Measurements from ENCODE around the gene KIF12.
"Not testable (repeated sequence)": the region's sequence is repeated elsewhere in the genome, so short reads cannot be mapped to it uniquely, and the experiment has no call there.

KIF12 gene

GRCh38 chr9:114130624-114131277, 31.7 kb upstream of the KIF12 start:
- no peak for DNase-seq (ENCODE audit: low spot score in 2 of 2)
- no peak for ATAC-seq (replicated peaks; ENCODE audit: extremely low read depth, poor library complexity, severe bottlenecking)
- Mint-ChIP-seq H3K27ac (ENCODE audit: low read depth) (no peak overlapping the region), H3K27me3 (peaks cover 59% of the 10 kb centered on the region), H3K4me1 (no peaks in the 10 kb centered on the region), H3K36me3 (ENCODE audit: insufficient read depth) (no peaks in the 10 kb centered on the region), H3K9me3 (peaks cover 5% of the 10 kb centered on the region), H3K4me3 (no peak overlapping the region)

GRCh38 chr9:114130141-114130540, 31.0 kb upstream of the KIF12 start:
- H3K36me3 Mint-ChIP-seq (ENCODE audit: insufficient read depth) = no peaks in the 10 kb centered on the region

GRCh38 chr9:114128759-114129158, 29.7 kb upstream of the KIF12 start:
- not testable (repeated sequence) for H3K27ac Mint-ChIP-seq (ENCODE audit: low read depth); H3K4me3 Mint-ChIP-seq; DNase-seq (ENCODE audit: low spot score in 2 of 2); H3K36me3 Mint-ChIP-seq (ENCODE audit: insufficient read depth); H3K4me1 Mint-ChIP-seq; H3K9me3 Mint-ChIP-seq; ATAC-seq (replicated peaks; ENCODE audit: extremely low read depth, poor library complexity, severe bottlenecking)
- peaks cover 54% of the 10 kb centered on the region for H3K27me3 Mint-ChIP-seq

More at GRCh38 chr9:114130141-114130540, 31.0 kb upstream of the KIF12 start:
- no peak overlapping the region for H3K27ac Mint-ChIP-seq (ENCODE audit: low read depth)
- no peak for ATAC-seq (replicated peaks; ENCODE audit: extremely low read depth, poor library complexity, severe bottlenecking)
- peaks cover 59% of the 10 kb centered on the region for H3K27me3 Mint-ChIP-seq
- peaks cover 5% of the 10 kb centered on the region for H3K9me3 Mint-ChIP-seq
- no peak for DNase-seq (ENCODE audit: low spot score in 2 of 2)
- H3K4me3 Mint-ChIP-seq = no peak overlapping the region
- no peaks in the 10 kb centered on the region for H3K4me1 Mint-ChIP-seq

DNA sequence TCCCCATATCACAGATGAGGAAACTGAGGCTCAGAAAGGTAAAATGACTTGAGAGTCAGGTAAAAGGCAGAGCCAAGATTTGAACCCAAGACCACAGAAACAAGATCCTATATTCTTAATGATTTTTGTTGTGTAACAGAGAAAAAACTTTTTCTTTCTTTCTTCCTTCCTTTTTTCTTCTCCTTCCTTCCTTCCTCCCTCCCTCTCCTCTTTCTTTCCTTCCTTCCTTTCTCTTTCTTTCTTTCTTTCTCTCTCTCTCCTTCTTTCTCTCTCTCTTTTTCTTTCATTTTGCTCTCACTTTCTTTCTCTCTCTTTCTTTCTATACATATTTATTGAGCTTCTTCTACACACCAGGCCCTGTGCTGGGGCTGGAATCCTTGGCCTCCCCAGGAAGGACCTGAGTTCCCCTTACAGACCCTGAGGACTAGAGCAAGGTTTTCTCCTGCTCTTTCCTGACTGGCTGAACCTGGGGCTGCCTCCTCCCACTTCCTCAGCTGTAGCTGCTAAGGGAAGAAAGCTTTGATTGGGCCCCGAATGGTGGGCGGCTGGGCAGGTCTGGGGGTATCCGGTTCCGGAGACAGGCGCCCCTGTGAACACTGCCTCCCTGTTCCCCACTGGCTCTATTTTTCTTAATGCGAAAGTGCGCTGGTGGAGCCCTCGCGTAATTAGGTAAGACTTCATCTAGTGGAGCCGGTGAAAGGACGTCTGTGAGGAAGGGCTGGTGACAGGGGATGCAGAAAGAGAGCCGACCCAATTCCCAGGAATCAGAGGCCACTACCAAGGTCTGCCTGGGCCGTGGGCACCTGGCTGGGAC, 27.4 kb upstream of the KIF12 start:
- H3K36me3 Mint-ChIP-seq (ENCODE audit: insufficient read depth) = no peaks in the 10 kb centered on the region
- peaks cover 47% of the 10 kb centered on the region for H3K27me3 Mint-ChIP-seq
- ATAC-seq (replicated peaks; ENCODE audit: extremely low read depth, poor library complexity, severe bottlenecking) = no peak
- H3K4me3 Mint-ChIP-seq = no peak overlapping the region
- H3K27ac Mint-ChIP-seq (ENCODE audit: low read depth) = no peak overlapping the region
- peaks cover 5% of the 10 kb centered on the region for H3K9me3 Mint-ChIP-seq
- H3K4me1 Mint-ChIP-seq = no peaks in the 10 kb centered on the region
- DNase-seq (ENCODE audit: low spot score in 2 of 2) = no peak

DNA sequence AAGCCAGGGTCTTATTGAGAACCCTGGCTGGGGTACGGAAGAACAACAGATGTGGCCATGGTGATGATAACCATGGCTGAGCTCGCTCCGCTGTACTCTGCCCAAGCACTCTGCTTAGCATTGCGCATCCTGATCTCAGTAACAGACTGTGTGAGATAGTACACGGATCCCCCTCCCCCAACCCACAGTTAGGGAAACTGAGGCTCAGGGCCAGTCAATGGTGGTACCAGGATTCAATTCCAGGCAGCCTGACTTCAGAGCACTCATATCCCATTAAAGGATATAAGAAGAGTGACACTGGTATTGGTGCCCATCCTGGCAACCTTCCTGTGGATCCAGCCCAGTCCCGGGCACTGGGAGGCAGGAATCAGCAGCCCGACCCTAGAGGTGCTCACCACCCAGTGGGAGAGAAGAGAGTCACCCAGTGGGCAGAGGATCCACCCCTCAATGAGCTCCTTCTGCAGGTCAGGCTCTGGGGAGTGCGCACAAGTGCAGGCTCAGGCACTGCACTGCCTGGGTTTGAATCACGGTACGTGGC, 26.5 kb upstream of the KIF12 start:
- peaks cover 5% of the 10 kb centered on the region for H3K9me3 Mint-ChIP-seq
- no peaks in the 10 kb centered on the region for H3K4me1 Mint-ChIP-seq
- DNase-seq (ENCODE audit: low spot score in 2 of 2) (no peak), ATAC-seq (replicated peaks; ENCODE audit: extremely low read depth, poor library complexity, severe bottlenecking) (no peak)
- no peaks in the 10 kb centered on the region for H3K36me3 Mint-ChIP-seq (ENCODE audit: insufficient read depth)
- no peak overlapping the region for H3K27ac Mint-ChIP-seq (ENCODE audit: low read depth)
- H3K27me3 Mint-ChIP-seq = peaks cover 39% of the 10 kb centered on the region
- H3K4me3 Mint-ChIP-seq = no peak overlapping the region

GRCh38 chr9:114124666-114125475, 25.8 kb upstream of the KIF12 start:
- Mint-ChIP-seq H3K36me3 (ENCODE audit: insufficient read depth) (no peaks in the 10 kb centered on the region), H3K27ac (ENCODE audit: low read depth) (no peak overlapping the region), H3K27me3 (peaks cover 32% of the 10 kb centered on the region), H3K4me3 (no peak overlapping the region), H3K4me1 (no peaks in the 10 kb centered on the region), H3K9me3 (peaks cover 5% of the 10 kb centered on the region)
- ATAC-seq (replicated peaks; ENCODE audit: extremely low read depth, poor library complexity, severe bottlenecking) (no peak), DNase-seq (ENCODE audit: low spot score in 2 of 2) (no peak)

DNA sequence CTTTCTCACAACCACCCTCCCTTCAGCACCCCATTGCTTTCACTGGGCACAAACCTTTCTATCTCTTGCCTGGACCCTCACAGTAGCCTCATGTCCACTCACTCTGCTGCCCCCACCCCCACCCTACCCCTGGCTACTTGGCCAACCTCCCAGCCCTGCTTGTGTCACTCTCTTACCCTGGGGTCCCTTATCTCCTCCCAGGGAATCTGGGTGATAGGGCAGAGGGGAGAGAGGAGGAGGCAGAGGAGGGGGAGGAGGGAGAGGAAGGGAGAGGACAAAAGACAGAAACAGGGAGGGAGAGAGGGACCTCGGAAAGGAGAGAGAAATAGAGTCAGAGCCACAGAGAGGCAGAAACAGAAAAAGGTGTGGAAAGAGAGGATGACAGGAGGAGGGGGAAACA, 25.0 kb upstream of the KIF12 start:
- no peaks in the 10 kb centered on the region for H3K4me1 Mint-ChIP-seq
- no peak overlapping the region for H3K4me3 Mint-ChIP-seq
- ATAC-seq (replicated peaks; ENCODE audit: extremely low read depth, poor library complexity, severe bottlenecking) (no peak), DNase-seq (ENCODE audit: low spot score in 2 of 2) (no peak)
- H3K27me3 Mint-ChIP-seq = peaks cover 26% of the 10 kb centered on the region
- no peaks in the 10 kb centered on the region for H3K36me3 Mint-ChIP-seq (ENCODE audit: insufficient read depth)
- H3K9me3 Mint-ChIP-seq = peaks cover 5% of the 10 kb centered on the region
- no peak overlapping the region for H3K27ac Mint-ChIP-seq (ENCODE audit: low read depth)

- DNase-seq (ENCODE audit: low spot score in 2 of 2) = no peak
- Mint-ChIP-seq H3K4me3 (no peak overlapping the region), H3K9me3 (peaks cover 5% of the 10 kb centered on the region), H3K27me3 (peaks cover 26% of the 10 kb centered on the region), H3K27ac (ENCODE audit: low read depth) (no peak overlapping the region), H3K4me1 (no peaks in the 10 kb centered on the region), H3K36me3 (ENCODE audit: insufficient read depth) (peaks cover 2% of the 10 kb centered on the region)
- no peak for ATAC-seq (replicated peaks; ENCODE audit: extremely low read depth, poor library complexity, severe bottlenecking)
Measured at GRCh38 chr9:114123031-114123977, 24.2 kb upstream of the KIF12 start.

DNA sequence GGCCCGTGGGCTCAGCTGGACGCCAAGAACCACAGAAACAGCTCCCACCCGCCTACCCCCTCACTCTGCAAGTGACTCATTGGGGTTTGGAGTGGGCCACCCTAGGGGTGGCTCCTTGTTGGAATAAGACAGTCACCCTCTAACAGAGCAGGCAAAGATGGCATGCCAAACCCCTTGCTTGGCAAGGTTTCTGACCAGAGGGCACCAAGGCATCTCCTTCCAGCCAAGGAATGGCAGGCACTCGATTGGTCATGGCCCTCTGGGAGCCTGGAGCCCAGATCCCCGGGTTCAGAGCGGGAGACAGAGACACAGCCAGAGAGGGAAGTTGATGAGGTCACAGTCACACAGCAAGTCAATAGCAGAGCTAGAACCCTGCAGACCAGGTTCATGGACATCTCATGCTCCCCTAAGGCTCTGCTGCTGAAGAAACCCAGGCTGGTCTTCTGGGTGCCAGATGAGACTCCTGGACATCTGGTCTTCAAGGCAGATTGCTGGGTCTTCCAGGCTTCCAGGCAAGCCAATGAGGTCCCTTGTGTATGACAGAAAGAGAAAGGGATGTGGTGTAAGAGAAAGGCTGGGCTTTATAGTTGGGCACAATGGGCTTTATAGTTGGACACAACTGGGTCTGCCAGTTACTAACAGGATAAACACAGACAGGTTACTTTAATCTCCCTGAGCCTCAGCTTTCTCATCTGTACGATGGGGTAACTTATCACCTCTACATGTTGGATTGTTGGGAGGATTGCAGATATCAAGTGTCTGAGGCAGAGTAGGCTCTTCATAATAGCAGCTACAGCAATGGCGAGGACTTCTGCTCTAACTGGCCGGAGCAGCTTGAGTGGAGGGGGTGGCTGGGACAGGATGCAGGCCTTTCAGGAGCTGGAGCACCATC, 23.3 kb upstream of the KIF12 start:
- no peak for ATAC-seq (replicated peaks; ENCODE audit: extremely low read depth, poor library complexity, severe bottlenecking)
- no peak for DNase-seq (ENCODE audit: low spot score in 2 of 2)
- Mint-ChIP-seq H3K9me3 (peaks cover 4% of the 10 kb centered on the region), H3K27ac (ENCODE audit: low read depth) (no peak overlapping the region), H3K4me1 (no peaks in the 10 kb centered on the region), H3K27me3 (peaks cover 26% of the 10 kb centered on the region), H3K36me3 (ENCODE audit: insufficient read depth) (peaks cover 2% of the 10 kb centered on the region), H3K4me3 (no peak overlapping the region)

- no peak for DNase-seq (ENCODE audit: low spot score in 2 of 2)
- H3K36me3 Mint-ChIP-seq (ENCODE audit: insufficient read depth) = peaks cover 2% of the 10 kb centered on the region
- H3K4me1 Mint-ChIP-seq = no peaks in the 10 kb centered on the region
- H3K4me3 Mint-ChIP-seq = no peak overlapping the region
- H3K9me3 Mint-ChIP-seq = no peaks in the 10 kb centered on the region
- no peak for ATAC-seq (replicated peaks; ENCODE audit: extremely low read depth, poor library complexity, severe bottlenecking)
- no peak overlapping the region for H3K27ac Mint-ChIP-seq (ENCODE audit: low read depth)
- peaks cover 24% of the 10 kb centered on the region for H3K27me3 Mint-ChIP-seq
Measured at GRCh38 chr9:114121227-114122135, 22.4 kb upstream of the KIF12 start.

All from central memory CD8-positive, alpha-beta T cell (primary cell).